Lung (tissue), 12 donors: ENCODE data around the gene SRRD. TPM values are rescaled to one million over a fixed set of nuclear protein-coding genes. Genes with fewer than 3 reads are reported as not detected.

Source experiments
- ATAC-seq: fragments of 200-7000 bp; cut with Tn5 transposase; one replicate; pipeline ENCODE4 v1.9.1; 2020; ENCODE audit warnings: moderate number of reproducible peaks; ENCODE audit not compliant: insufficient read depth, low FRiP score
- DNase-seq, 3 donors: peaks; one replicate each; pipeline ENCODE4 v3.0.0-alpha.2; 2013 to 2017
- H3K27ac ChIP-seq, 2 donors: one replicate each; pipeline ENCODE4 v1.5.1; 2013; ENCODE audit warnings: mild to moderate bottlenecking in 2 of 2, moderate library complexity in 2 of 2, control low read depth in 1 of 2, inconsistent platforms in 1 of 2, low read depth in 1 of 2, low read length in 1 of 2
- H3K27me3 ChIP-seq, 3 donors: one replicate each; pipeline ENCODE4 v1.5.1; 2013; ENCODE audit warnings: low read length in 2 of 3; ENCODE audit not compliant: control insufficient read depth in 3 of 3, insufficient read depth in 3 of 3
- H3K36me3 ChIP-seq, 4 donors: one replicate each; pipeline ENCODE4 v1.5.1; 2013; ENCODE audit warnings: low read length in 4 of 4, mild to moderate bottlenecking in 1 of 4, moderate library complexity in 1 of 4; ENCODE audit not compliant: control insufficient read depth in 4 of 4, insufficient read depth in 4 of 4
- H3K4me1 ChIP-seq, 5 donors: one replicate each; pipeline ENCODE4 v1.5.1; 2013; ENCODE audit warnings: low read length in 5 of 5, mild to moderate bottlenecking in 2 of 5, moderate library complexity in 1 of 5; ENCODE audit not compliant: control insufficient read depth in 5 of 5, insufficient read depth in 5 of 5
- H3K4me3 ChIP-seq: one replicate; pipeline ENCODE4 v1.5.1; 2013; ENCODE audit warnings: mild to moderate bottlenecking, control low read depth, moderate library complexity
- H3K9ac ChIP-seq, 2 donors: one replicate each; pipeline ENCODE4 v1.5.1; 2013; ENCODE audit warnings: low read length in 2 of 2, control low read depth in 1 of 2; ENCODE audit not compliant: insufficient read depth in 1 of 2
- H3K9me3 ChIP-seq, 4 donors: one replicate each; pipeline ENCODE4 v1.5.1; 2013; ENCODE audit warnings: low read length in 3 of 4, mild to moderate bottlenecking in 1 of 4, moderate library complexity in 1 of 4; ENCODE audit not compliant: control insufficient read depth in 4 of 4, insufficient read depth in 3 of 4
- WGBS, 2 donors: extraction: QIAGEN DNeasy Blood & Tissue Kit; methylation state at CpG; one replicate each; pipeline ENCODE4 v1.1.7; 2013; 5-methylcytosine and 5-hydroxymethylcytosine counted together
- polyA plus RNA-seq, 2 donors: library from polyadenylated mRNA; stranded (reverse); fragments of 200-250 nt; gene quantifications; one replicate each; pipeline ENCODE4 v1.2.1, GENCODE V29; 2013
- total RNA-seq, 2 donors: library from RNA; depleted of rRNA in 1 of 2; stranded (reverse); fragments of >200 nt in 1 of 2; gene quantifications; one replicate each; pipeline ENCODE4 v1.2.1, GENCODE V29; 2014 to 2021
- TF ChIP-seq, protein P1 (sequence below): IDR thresholded peaks from 2 replicates; pipeline ENCODE4 v1.5.1; 2012; ENCODE audit warnings: mild to moderate bottlenecking; ENCODE audit errors: control extremely low read depth, extremely low read depth
- donor health status: control.
- donor health status: control.
- donor health status: Bipolar disorder and iron deficiency.
- donor health status: healthy.
- donor health status: DM: yes; HTN: yes; CAD: no.

SRRD gene
- total and polyA plus RNA-seq, 4 donors, result 8.5 to 17.6 (median 13.7) TPM

- TF ChIP-seq, protein P1, sequence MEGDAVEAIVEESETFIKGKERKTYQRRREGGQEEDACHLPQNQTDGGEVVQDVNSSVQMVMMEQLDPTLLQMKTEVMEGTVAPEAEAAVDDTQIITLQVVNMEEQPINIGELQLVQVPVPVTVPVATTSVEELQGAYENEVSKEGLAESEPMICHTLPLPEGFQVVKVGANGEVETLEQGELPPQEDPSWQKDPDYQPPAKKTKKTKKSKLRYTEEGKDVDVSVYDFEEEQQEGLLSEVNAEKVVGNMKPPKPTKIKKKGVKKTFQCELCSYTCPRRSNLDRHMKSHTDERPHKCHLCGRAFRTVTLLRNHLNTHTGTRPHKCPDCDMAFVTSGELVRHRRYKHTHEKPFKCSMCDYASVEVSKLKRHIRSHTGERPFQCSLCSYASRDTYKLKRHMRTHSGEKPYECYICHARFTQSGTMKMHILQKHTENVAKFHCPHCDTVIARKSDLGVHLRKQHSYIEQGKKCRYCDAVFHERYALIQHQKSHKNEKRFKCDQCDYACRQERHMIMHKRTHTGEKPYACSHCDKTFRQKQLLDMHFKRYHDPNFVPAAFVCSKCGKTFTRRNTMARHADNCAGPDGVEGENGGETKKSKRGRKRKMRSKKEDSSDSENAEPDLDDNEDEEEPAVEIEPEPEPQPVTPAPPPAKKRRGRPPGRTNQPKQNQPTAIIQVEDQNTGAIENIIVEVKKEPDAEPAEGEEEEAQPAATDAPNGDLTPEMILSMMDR, result no peak
- no peak overlapping the region for H3K4me3 ChIP-seq
- no peaks in the 10 kb centered on the region for H3K4me1 ChIP-seq
- H3K27me3 ChIP-seq, result no peaks in the 10 kb centered on the region
- H3K27ac ChIP-seq, result no peak overlapping the region
- no peaks in the 10 kb centered on the region for H3K9me3 ChIP-seq
- peaks cover 0 to 13% (median 3%) of the 10 kb centered on the region in 4 donors for H3K36me3 ChIP-seq
- ATAC-seq (no peak), DNase-seq (no peak)
- H3K9ac ChIP-seq, result no peak overlapping the region
- WGBS, 2 donors, result 86 to 89% methylated on average over 17 of the region's 17 CpGs
Measured at GRCh38 chr22:26446808-26447515, 36.7 kb upstream of the SRRD start.

DNA sequence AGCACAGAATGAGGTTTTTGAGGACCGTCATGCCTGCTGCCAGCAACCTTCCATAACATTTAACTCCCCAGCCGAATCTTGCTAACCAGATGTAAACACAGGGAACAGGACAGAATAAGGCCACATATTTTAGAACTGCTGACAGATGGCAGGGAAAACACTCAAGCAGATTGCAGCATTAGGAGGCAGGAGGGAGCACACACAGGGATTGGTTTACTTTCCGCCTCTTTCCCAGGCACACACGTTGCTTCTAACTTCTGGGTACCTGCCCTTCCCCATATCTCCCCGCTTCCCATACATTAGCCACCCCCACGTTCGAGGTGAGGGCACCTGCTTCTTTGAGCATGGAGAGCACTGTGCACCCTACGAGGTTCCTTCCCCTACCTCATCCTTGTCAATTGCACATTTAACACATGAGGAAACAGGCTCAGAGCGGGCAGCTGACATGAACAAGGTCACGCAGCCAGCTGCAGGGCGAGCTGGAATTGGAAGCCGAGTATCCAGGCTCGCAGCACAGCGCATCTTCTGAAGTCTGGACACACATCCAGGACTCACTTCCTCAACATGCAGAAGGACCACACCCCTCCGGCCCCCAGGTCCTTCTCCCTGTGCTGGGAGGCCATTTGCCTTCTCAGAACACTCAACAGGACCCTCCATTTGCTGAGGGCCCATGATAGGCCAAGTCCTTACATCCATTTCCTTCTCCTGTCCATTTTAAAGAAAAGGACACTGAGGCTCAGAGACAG is 35.9 kb upstream of the SRRD start:
- no peak overlapping the region for H3K9ac ChIP-seq
- no peaks in the 10 kb centered on the region for H3K27me3 ChIP-seq
- TF ChIP-seq, protein P1, result no peak
- no peak overlapping the region for H3K4me3 ChIP-seq
- H3K4me1 ChIP-seq, result no peaks in the 10 kb centered on the region
- no peak overlapping the region for H3K27ac ChIP-seq
- H3K9me3 ChIP-seq, result no peaks in the 10 kb centered on the region
- DNase-seq (no peak), ATAC-seq (no peak)
- 78 to 84% methylated on average over 15 of the region's 15 CpGs for WGBS, 2 donors
- H3K36me3 ChIP-seq, result peaks cover 0 to 19% (median 6%) of the 10 kb centered on the region in 4 donors

- Histone ChIP-seq H3K4me3 (no peak overlapping the region), H3K27me3 (no peaks in the 10 kb centered on the region), H3K9me3 (no peaks in the 10 kb centered on the region), H3K9ac (no peak overlapping the region), H3K4me1 (no peaks in the 10 kb centered on the region), H3K27ac (no peak overlapping the region), H3K36me3 (peaks cover 3 to 20% (median 7%) of the 10 kb centered on the region in 4 donors)
- ATAC-seq, result no peak
- TF ChIP-seq, protein P1, result no peak
- WGBS, 2 donors, result 63 to 77% methylated on average over 5 of the region's 5 CpGs
- DNase-seq, result no peak
Measured at GRCh38 chr22:26448334-26448733, 35.3 kb upstream of the SRRD start.
